Endothelial cell of umbilical vein (primary cell): Measurements from ENCODE around the gene HNRNPLL. TPM values are rescaled to one million over a fixed set of nuclear protein-coding genes. Genes with fewer than 3 reads are reported as not detected.

Experiments used
- BruUV-seq: library from RNA; stranded (reverse); fragments of 400-500 nt; replicated peaks from 2 replicates; lab custom pipeline; 2021; lab: Mats Ljungman, UMichigan
- CTCF ChIA-PET: fragments of 300-600, 350-600 bp; sonication (Branson Sonifier 250); formaldehyde crosslinking; loops from one replicate; lab custom pipeline; 2021; ENCODE audit warnings: antibody characterized with exemption, inconsistent platforms; lab: Charles Lee
- POLR2A ChIA-PET: fragments of 300-600, 350-600 bp; sonication (Branson Sonifier 250); formaldehyde crosslinking; loops from one replicate; lab custom pipeline; 2021; ENCODE audit warnings: antibody characterized with exemption, inconsistent platforms; lab: Charles Lee
- DNase-seq: peaks from one replicate; pipeline ENCODE4 v3.0.0-alpha.2; 2011; ENCODE audit warnings: low read depth, low spot score
- FAIRE-seq: peaks from 2 replicates; lab custom pipeline; 2011; peaks lifted over from hg19 to GRCh38; lab: Jason Lieb, UNC
- H2AFZ ChIP-seq: 2 replicates; pipeline ENCODE4 v1.6.0; 2012; ENCODE audit warnings: low read depth, low read length, control low read depth, inconsistent platforms
- H3K27ac ChIP-seq: 2 replicates; pipeline ENCODE4 v1.5.1; 2011; ENCODE audit warnings: low read depth, mild to moderate bottlenecking, control low read depth, low read length, moderate library complexity; ENCODE audit not compliant: insufficient read depth
- H3K27me3 ChIP-seq, 2 experiments: 2 replicates each; pipeline versions ENCODE4 v1.6.0 to v1.6.1; 2011; ENCODE audit warnings: low read length in 2 of 2, mixed read lengths in 1 of 2; ENCODE audit not compliant: control insufficient read depth in 2 of 2, insufficient read depth in 2 of 2
- H3K36me3 ChIP-seq, 2 experiments: 2 replicates in 1 of 2; 3 replicates in 1 of 2; pipeline ENCODE4 v1.5.1; 2011; ENCODE audit warnings: low read length in 2 of 2, mild to moderate bottlenecking in 1 of 2, moderate library complexity in 1 of 2; ENCODE audit not compliant: control insufficient read depth in 2 of 2, insufficient read depth in 2 of 2; ENCODE audit errors: extremely low read depth in 1 of 2
- H3K4me1 ChIP-seq: 3 replicates; pipeline ENCODE4 v1.5.1; 2011; ENCODE audit warnings: mild to moderate bottlenecking, low read length; ENCODE audit not compliant: control insufficient read depth, insufficient read depth; ENCODE audit errors: extremely low read depth
- H3K4me2 ChIP-seq: 2 replicates; pipeline ENCODE4 v1.6.1; 2011; ENCODE audit warnings: low read length, control low read depth, mixed read lengths; ENCODE audit not compliant: insufficient read depth
- H3K4me3 ChIP-seq, 3 experiments: fragments of 200-600 bp in 1 of 3; sonication (generic), shearing (Covaris generic) in 1 of 3; replicated peaks in 1 of 3; 2 replicates each; pipeline ENCODE4 v1.5.1; 2011 to 2016; ENCODE audit warnings: control low read depth in 3 of 3, low read length in 3 of 3, mild to moderate bottlenecking in 2 of 3, inconsistent platforms in 1 of 3, low read depth in 1 of 3, moderate library complexity in 1 of 3; ENCODE audit not compliant: insufficient read depth in 1 of 3
- H3K79me2 ChIP-seq: 2 replicates; pipeline ENCODE4 v1.6.0; 2012; ENCODE audit warnings: low read length, inconsistent platforms; ENCODE audit not compliant: control insufficient read depth, insufficient read depth
- H3K9ac ChIP-seq: replicated peaks from 2 replicates; pipeline ENCODE3; 2011; ENCODE audit warnings: low read length, control low read depth; ENCODE audit not compliant: insufficient read depth; ENCODE audit errors: extremely low read depth
- H3K9me1 ChIP-seq: replicated peaks from 3 replicates; pipeline ENCODE4 v1.6.0; 2011; ENCODE audit warnings: mild to moderate bottlenecking, low read length; ENCODE audit not compliant: control insufficient read depth, insufficient read depth; ENCODE audit errors: extremely low read depth
- H3K9me3 ChIP-seq: replicated peaks from 2 replicates; pipeline ENCODE4 v1.5.1; 2012; ENCODE audit warnings: low read length, inconsistent platforms; ENCODE audit not compliant: control insufficient read depth, insufficient read depth
- H4K20me1 ChIP-seq: replicated peaks from 2 replicates; pipeline ENCODE3; 2011; ENCODE audit warnings: mild to moderate bottlenecking, low read length; ENCODE audit not compliant: control insufficient read depth, insufficient read depth; ENCODE audit errors: extremely low read depth
- CTCF ChIP-seq, 2 donors: IDR thresholded peaks; 1 replicate in 1 of 2; 2 replicates in 1 of 2; pipeline ENCODE4 v1.5.1; 2011; ENCODE audit warnings: low read length in 2 of 2, mild to moderate bottlenecking in 2 of 2, moderate library complexity in 2 of 2, control low read depth in 1 of 2, inconsistent platforms in 1 of 2, low read depth in 1 of 2; ENCODE audit not compliant: insufficient read depth in 1 of 2; ENCODE audit errors: extremely low read depth in 1 of 2
- EZH2 ChIP-seq: IDR thresholded peaks from 2 replicates; pipeline ENCODE4 v1.6.1; 2012; ENCODE audit warnings: borderline replicate concordance, low read depth, mild to moderate bottlenecking, moderate library complexity, low read length, inconsistent platforms; ENCODE audit not compliant: severe bottlenecking
- FOS ChIP-seq: IDR thresholded peaks from 2 replicates; pipeline ENCODE4 v1.6.1; 2011; ENCODE audit warnings: mild to moderate bottlenecking, low read length, moderate library complexity, borderline replicate concordance; ENCODE audit not compliant: insufficient read depth
- GATA2 ChIP-seq: IDR thresholded peaks from 2 replicates; pipeline ENCODE4 v1.7.0; 2011; ENCODE audit warnings: low read depth, mild to moderate bottlenecking, moderate library complexity, mixed read lengths, low read length; ENCODE audit not compliant: insufficient read length, insufficient read depth
- JUN ChIP-seq: IDR thresholded peaks from 2 replicates; pipeline ENCODE4 v1.6.1; 2011; ENCODE audit warnings: borderline replicate concordance, low read depth; ENCODE audit not compliant: insufficient read length, insufficient read depth
- MYC ChIP-seq: IDR thresholded peaks from one replicate; pipeline ENCODE4 v1.6.1; 2011; ENCODE audit warnings: mild to moderate bottlenecking, low read depth, low read length
- POLR2A ChIP-seq: IDR thresholded peaks from 2 replicates; pipeline ENCODE4 v1.6.1; 2012; ENCODE audit warnings: low read depth, mild to moderate bottlenecking, control low read depth, low read length
- POLR2AphosphoS5 ChIP-seq: IDR thresholded peaks from 2 replicates; pipeline ENCODE4 v1.6.1; 2012; ENCODE audit warnings: low read depth, mild to moderate bottlenecking, control low read depth, low read length, moderate library complexity; ENCODE audit not compliant: insufficient read depth
- dilution Hi-C: fragments of 300-500 bp; cut with MboI; formaldehyde crosslinking; loops from one replicate; pipeline ENCODE4 v1.15.0; 2019; ENCODE audit warnings: low sequenced_read_pairs; ENCODE audit not compliant: extremely low pct_ligation_motif_present
- intact Hi-C: fragments of 100-400 bp; cut with micrococcal nuclease; formaldehyde crosslinking; loops from one replicate; pipeline ENCODE4 v1.10.0; 2022
- polyA plus RNA-seq, 4 experiments: library from polyadenylated mRNA; depleted of rRNA in 3 of 4; stranded (reverse) in 3 of 4; unstranded in 1 of 4; fragments of >200 nt; gene quantifications; 2 replicates each; pipeline versions ENCODE4 v1.2.1 to v1.2.3, GENCODE V29; 2011 to 2012; ENCODE audit warnings: missing spikeins in 1 of 4
- total RNA-seq: library from RNA; stranded (reverse); gene quantifications from 2 replicates; pipeline ENCODE4 v1.2.3, GENCODE V29; 2021
- TF ChIP-seq, protein P1 (sequence below): IDR thresholded peaks from 2 replicates; pipeline ENCODE4 v1.6.1; 2011; ENCODE audit not compliant: insufficient read depth, insufficient read length

The HNRNPLL gene
- total and polyA plus RNA-seq, 2 donors (not counting 3 experiments of a cell fraction or from before 2014, with no cell fraction given) = 19.8 to 56.2 TPM

DNA sequence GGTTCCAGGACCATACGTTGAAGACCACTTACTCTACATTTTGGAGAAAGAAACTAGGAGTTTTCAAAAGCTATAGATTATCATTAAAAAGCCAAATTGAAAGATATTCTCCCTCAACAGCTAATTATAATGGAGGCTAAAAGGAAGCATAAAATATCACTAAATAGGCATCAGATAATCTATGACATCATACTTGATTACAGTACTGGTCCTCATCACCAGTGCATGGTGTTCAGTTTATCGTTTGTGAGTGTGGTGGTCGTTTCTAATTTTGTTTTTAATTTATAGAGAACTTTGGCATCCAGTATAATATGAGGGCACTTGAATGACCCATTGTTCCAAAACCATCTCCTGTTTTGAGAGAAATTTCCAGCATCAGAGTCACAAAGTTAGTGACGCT, 80.9 kb downstream of the HNRNPLL start:
- Histone ChIP-seq H4K20me1 (no peaks in the 10 kb centered on the region), H3K36me3 (no peaks in the 10 kb centered on the region), H3K9me3 (no peaks in the 10 kb centered on the region), H3K4me3 (no peak overlapping the region), H2AFZ (no peak overlapping the region), H3K4me2 (no peak overlapping the region), H3K9ac (no peak overlapping the region), H3K4me1 (no peaks in the 10 kb centered on the region), H3K9me1 (no peaks in the 10 kb centered on the region), H3K79me2 (no peaks in the 10 kb centered on the region), H3K27me3 (peaks cover 5 to 10% of the 10 kb centered on the region in 2 experiments), H3K27ac (no peak overlapping the region)
- FAIRE-seq = no peak
- dilution Hi-C loops (no loop called here), intact Hi-C loops (no loop called here)
- ChIA-PET CTCF (interaction anchor here (1.1 to 1.7 kb wide), 2 partner anchors 13 to 19 kb away, joined by 3 to 4 read pairs; no protein-coding TSS in a partner anchor), POLR2A (no interaction called here)
- no peak for DNase-seq
- BruUV-seq = no TSS peak
- TF ChIP-seq, protein P1, sequence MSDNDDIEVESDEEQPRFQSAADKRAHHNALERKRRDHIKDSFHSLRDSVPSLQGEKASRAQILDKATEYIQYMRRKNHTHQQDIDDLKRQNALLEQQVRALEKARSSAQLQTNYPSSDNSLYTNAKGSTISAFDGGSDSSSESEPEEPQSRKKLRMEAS = no peak
- TF ChIP-seq CTCF (IDR thresholded peaks at IDR 0.05; ENCODE audit: extremely low read depth in 1 of 2, insufficient read depth in 1 of 2, low read depth in 1 of 2, low read length in 2 of 2) = no peak
- no peak for TF ChIP-seq POLR2AphosphoS5
- no peak for TF ChIP-seq GATA2
- no peak for TF ChIP-seq FOS

- no peak overlapping the region for H3K9ac ChIP-seq
- no peaks in the 10 kb centered on the region for H3K4me1 ChIP-seq
- no peaks in the 10 kb centered on the region for H3K79me2 ChIP-seq
- DNase-seq (no peak), FAIRE-seq (no peak)
- no peaks in the 10 kb centered on the region for H3K36me3 ChIP-seq
- no peaks in the 10 kb centered on the region for H4K20me1 ChIP-seq
- H3K9me3 ChIP-seq = no peaks in the 10 kb centered on the region
- ChIA-PET CTCF (interaction anchor here (1.0 to 2.0 kb wide), 2 partner anchors 11 to 64 kb away, joined by 3 to 5 read pairs; no protein-coding TSS in a partner anchor), POLR2A (no interaction called here)
- no peak overlapping the region for H3K4me3 ChIP-seq
- dilution Hi-C loops = no loop called here
- BruUV-seq = no TSS peak
- peaks cover 0 to 3% of the 10 kb centered on the region in 2 experiments for H3K27me3 ChIP-seq
- intact Hi-C loops = no loop called here
- H2AFZ ChIP-seq = no peak overlapping the region
- TF ChIP-seq FOS = no peak
- no peak for TF ChIP-seq CTCF (IDR thresholded peaks at IDR 0.05; ENCODE audit: extremely low read depth in 1 of 2, insufficient read depth in 1 of 2, low read depth in 1 of 2, low read length in 2 of 2)
- no peak for TF ChIP-seq POLR2AphosphoS5
- TF ChIP-seq EZH2 = no peak
- no peak for TF ChIP-seq POLR2A
- TF ChIP-seq, protein P1 = no peak
- TF ChIP-seq MYC = no peak
- TF ChIP-seq JUN = no peak
- TF ChIP-seq GATA2 = no peak
- H3K27ac ChIP-seq = no peak overlapping the region
- H3K9me1 ChIP-seq = no peaks in the 10 kb centered on the region
- H3K4me2 ChIP-seq = no peak overlapping the region
Observed at GRCh38 chr2:38517284-38517683, 85.4 kb downstream of the HNRNPLL start.
